Measurements from ENCODE around the gene COMMD6.
A peak's percentile ranks its signal among the peaks of the same experiment; 100 is the strongest.

DNA sequence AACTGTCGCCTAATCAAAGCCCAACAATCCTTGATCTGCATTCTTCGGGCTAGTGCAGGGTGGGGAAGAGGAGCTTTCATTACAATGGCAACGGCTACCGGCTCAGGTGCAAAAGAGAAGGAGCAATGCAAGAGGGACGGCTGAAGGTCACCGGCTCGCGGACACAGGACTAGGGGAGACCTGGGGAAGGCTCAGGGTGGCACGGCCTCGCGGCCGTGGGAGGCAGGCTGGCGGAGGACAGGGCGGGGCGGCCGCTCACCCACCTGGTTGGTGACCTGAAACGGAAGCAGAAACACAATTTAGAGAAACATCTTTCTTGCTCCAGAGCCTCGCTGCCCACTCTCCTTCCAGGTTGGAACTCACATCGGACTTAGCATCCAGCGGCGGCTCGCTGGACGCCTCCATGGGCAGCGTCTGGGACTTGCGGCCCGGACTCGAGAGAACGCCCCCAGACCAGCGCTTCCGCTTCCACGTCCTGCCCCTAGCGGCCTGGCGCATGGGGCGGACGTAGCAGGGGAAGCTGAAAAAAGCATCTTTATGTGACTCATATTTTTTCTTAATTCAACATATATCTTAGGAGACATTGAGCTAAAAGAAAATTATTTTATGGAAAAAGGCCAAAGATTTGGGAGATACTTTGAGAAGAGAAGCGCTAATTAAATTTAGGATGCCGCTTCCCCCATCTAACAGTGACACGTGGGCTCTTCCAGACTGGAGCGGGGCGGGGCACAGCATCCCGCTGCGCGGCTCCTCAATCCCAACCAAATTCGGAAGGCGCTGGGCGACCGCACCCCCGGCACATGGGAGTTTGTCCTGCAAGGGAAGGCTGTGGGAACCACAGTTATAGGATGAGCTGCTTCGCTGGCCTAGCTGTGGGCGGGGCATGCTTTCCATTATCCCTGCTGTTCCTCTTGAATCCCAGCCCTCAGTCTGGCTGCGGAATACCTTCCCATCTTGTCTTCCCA, at the start of gene COMMD6:
- TF ChIP-seq POLR2A (IDR thresholded peaks at IDR 0.05) (no peak), POLR2AphosphoS5 (IDR thresholded peaks at IDR 0.05) (peak in 2 of 3 donors; percentile 81 to 83)
- TF ChIP-seq, protein P1, sequence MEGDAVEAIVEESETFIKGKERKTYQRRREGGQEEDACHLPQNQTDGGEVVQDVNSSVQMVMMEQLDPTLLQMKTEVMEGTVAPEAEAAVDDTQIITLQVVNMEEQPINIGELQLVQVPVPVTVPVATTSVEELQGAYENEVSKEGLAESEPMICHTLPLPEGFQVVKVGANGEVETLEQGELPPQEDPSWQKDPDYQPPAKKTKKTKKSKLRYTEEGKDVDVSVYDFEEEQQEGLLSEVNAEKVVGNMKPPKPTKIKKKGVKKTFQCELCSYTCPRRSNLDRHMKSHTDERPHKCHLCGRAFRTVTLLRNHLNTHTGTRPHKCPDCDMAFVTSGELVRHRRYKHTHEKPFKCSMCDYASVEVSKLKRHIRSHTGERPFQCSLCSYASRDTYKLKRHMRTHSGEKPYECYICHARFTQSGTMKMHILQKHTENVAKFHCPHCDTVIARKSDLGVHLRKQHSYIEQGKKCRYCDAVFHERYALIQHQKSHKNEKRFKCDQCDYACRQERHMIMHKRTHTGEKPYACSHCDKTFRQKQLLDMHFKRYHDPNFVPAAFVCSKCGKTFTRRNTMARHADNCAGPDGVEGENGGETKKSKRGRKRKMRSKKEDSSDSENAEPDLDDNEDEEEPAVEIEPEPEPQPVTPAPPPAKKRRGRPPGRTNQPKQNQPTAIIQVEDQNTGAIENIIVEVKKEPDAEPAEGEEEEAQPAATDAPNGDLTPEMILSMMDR (IDR thresholded peaks at IDR 0.05) = peak in 5 of 7 experiments; percentile 61 to 87 (median 78)

Measured in stomach (tissue), 4 donors.